OCI-M2 (cell line): ENCODE measurements around the gene XXYLT1.
"Not testable (repeated sequence)": the region's sequence is repeated elsewhere in the genome, so short reads cannot be mapped to it uniquely, and the experiment has no call there.

Experiments used
- DNase-seq: peaks from one replicate; lab custom pipeline; 2025; ENCODE audit not compliant: unreplicated experiment; lab: John Stamatoyannopoulos, UW

Gene XXYLT1

GRCh38 chr3:195116407-195117185 is 154.4 kb downstream of the XXYLT1 start:
- no peak for DNase-seq

- DNase-seq: no peak
These were observed 155.2 kb downstream of the XXYLT1 start for GRCh38 chr3:195115600-195116406.

- DNase-seq: no peak
These were observed 156.0 kb downstream of the XXYLT1 start for GRCh38 chr3:195114786-195115599.

GRCh38 chr3:195113536-195114425 is 157.2 kb downstream of the XXYLT1 start:
- no peak for DNase-seq

- DNase-seq: no peak
These were observed 157.9 kb downstream of the XXYLT1 start for GRCh38 chr3:195113048-195113447.

GRCh38 chr3:195112361-195112791 is 158.6 kb downstream of the XXYLT1 start:
- DNase-seq: no peak

GRCh38 chr3:195111766-195112165 is 159.2 kb downstream of the XXYLT1 start:
- DNase-seq: no peak

GRCh38 chr3:195111319-195111705 is 159.6 kb downstream of the XXYLT1 start:
- DNase-seq: no peak

- DNase-seq: no peak
These were observed 160.2 kb downstream of the XXYLT1 start for GRCh38 chr3:195110647-195111318.

GRCh38 chr3:195109098-195109657 is 161.8 kb downstream of the XXYLT1 start:
- DNase-seq: no peak

- no peak for DNase-seq
These were observed 163.4 kb downstream of the XXYLT1 start for GRCh38 chr3:195107593-195107992.

GRCh38 chr3:195107031-195107430 is 163.9 kb downstream of the XXYLT1 start:
- DNase-seq: not testable (repeated sequence)

- no peak for DNase-seq
These were observed 164.5 kb downstream of the XXYLT1 start for GRCh38 chr3:195106418-195106906.

GRCh38 chr3:195105841-195106417 is 165.0 kb downstream of the XXYLT1 start:
- no peak for DNase-seq

- no peak for DNase-seq
These were observed 165.6 kb downstream of the XXYLT1 start for GRCh38 chr3:195105389-195105788.

GRCh38 chr3:195104340-195104739 is 166.6 kb downstream of the XXYLT1 start:
- no peak for DNase-seq

- DNase-seq: no peak
These were observed 167.3 kb downstream of the XXYLT1 start for GRCh38 chr3:195103623-195104022.

- DNase-seq: no peak
These were observed 168.1 kb downstream of the XXYLT1 start for GRCh38 chr3:195102609-195103467.
